HG02642 (cell line): ENCODE results near the gene PTPRA.
A peak's percentile ranks its signal among the peaks of the same experiment; 100 is the strongest.
"Not testable (repeated sequence)": the region's sequence is repeated elsewhere in the genome, so short reads cannot be mapped to it uniquely, and the experiment has no call there.

Source experiments
- ATAC-seq: cut with Tn5 transposase; IDR thresholded peaks from one replicate; pipeline ENCODE4 v1.9.1; 2021; ENCODE audit warnings: mild to moderate bottlenecking; ENCODE audit not compliant: unreplicated experiment, poor library complexity

The PTPRA gene

GRCh38 chr20:3032624-3033023, 159.3 kb downstream of the PTPRA start:
- no peak for ATAC-seq

GRCh38 chr20:3037654-3038053, 164.4 kb downstream of the PTPRA start:
- ATAC-seq = no peak

- ATAC-seq = no peak
Observed at GRCh38 chr20:3038454-3038853, 165.2 kb downstream of the PTPRA start.

- no peak for ATAC-seq
Observed at GRCh38 chr20:3039426-3039825, 166.1 kb downstream of the PTPRA start.

- no peak for ATAC-seq
Observed at GRCh38 chr20:3040086-3040485, 166.8 kb downstream of the PTPRA start.

- no peak for ATAC-seq
Observed at GRCh38 chr20:3041854-3042409, 168.7 kb downstream of the PTPRA start.

GRCh38 chr20:3042625-3043024, 169.3 kb downstream of the PTPRA start:
- ATAC-seq = no peak

GRCh38 chr20:3043322-3043721, 170.0 kb downstream of the PTPRA start, which contains the start of gene GNRH2:
TSS of gene GNRH2 (plus strand) at chr20:3043622. CDS start at chr20:3044415, 793 bp downstream.
- no peak for ATAC-seq

- no peak for ATAC-seq
Observed at GRCh38 chr20:3044336-3044965, 171.2 kb downstream of the PTPRA start.

GRCh38 chr20:3045042-3045815, 171.9 kb downstream of the PTPRA start:
- ATAC-seq = peak; percentile 46

- ATAC-seq = peak; percentile 88
Observed at GRCh38 chr20:3045816-3046676, 172.8 kb downstream of the PTPRA start, which contains the start of gene MRPS26. TSS of gene MRPS26 (plus strand) at chr20:3046052. CDS start at chr20:3046069, 17 bp downstream.

GRCh38 chr20:3046677-3047462, 173.6 kb downstream of the PTPRA start:
- ATAC-seq = no peak

GRCh38 chr20:3047486-3048419, 174.5 kb downstream of the PTPRA start:
- ATAC-seq = no peak

- no peak for ATAC-seq
Observed at GRCh38 chr20:3051385-3052019, 178.2 kb downstream of the PTPRA start.

- ATAC-seq = no peak
Observed at GRCh38 chr20:3059489-3059888, 186.2 kb downstream of the PTPRA start.

GRCh38 chr20:3064119-3064518, 190.8 kb downstream of the PTPRA start:
- not testable (repeated sequence) for ATAC-seq

GRCh38 chr20:3067139-3068014, 194.1 kb downstream of the PTPRA start:
- no peak for ATAC-seq
